K562 (cell line): Measurements from ENCODE around the gene UBA1.

Experiments used
- POLR2A ChIP-seq: fragments of 450-650 bp; conservative IDR thresholded peaks from 2 replicates; pipeline ENCODE4 v1.6.1; 2016
- POLR2AphosphoS5 ChIP-seq: IDR thresholded peaks from 2 replicates; pipeline ENCODE4 v1.6.1; 2011; ENCODE audit warnings: mild to moderate bottlenecking, low read depth, low read length, moderate library complexity; ENCODE audit not compliant: control insufficient read depth, insufficient read depth
- REST ChIP-seq, 2 experiments: fragments of 450-650 bp; formaldehyde crosslinking in 1 of 2; IDR thresholded peaks; 2 replicates each; pipeline versions ENCODE4 v1.4.0 to v1.6.1; 2014 to 2020; ENCODE audit warnings: mild to moderate bottlenecking in 2 of 2, borderline replicate concordance in 1 of 2, low read depth in 1 of 2
- SMARCE1 ChIP-seq: fragments of 450-650 bp; IDR thresholded peaks from 2 replicates; pipeline ENCODE4 v1.7.1; 2016; ENCODE audit warnings: mild to moderate bottlenecking
- SNRNP70 ChIP-seq: fragments of 200-400 bp; formaldehyde crosslinking; optimal IDR thresholded peaks from 2 replicates; pipeline ENCODE3; 2017; ENCODE audit warnings: low read depth, low read length
- SRSF7 ChIP-seq: fragments of 200-400 bp; formaldehyde crosslinking; optimal IDR thresholded peaks from 2 replicates; pipeline ENCODE3; 2017; ENCODE audit warnings: mild to moderate bottlenecking, low read depth, low read length
- ZNF449 ChIP-seq: fragments of 250-450 bp; sonication (Bioruptor Pico); IDR thresholded peaks from 2 replicates; pipeline ENCODE4 v1.8.0; 2022; ENCODE audit warnings: moderate library complexity, mild to moderate bottlenecking, inconsistent platforms
- ZNF740 ChIP-seq, 3 experiments: fragments of 200-800 bp in 1 of 3; sonication (Bioruptor generic) in 1 of 3; sonication (generic) in 1 of 3; formaldehyde crosslinking in 1 of 3; IDR thresholded peaks; 2 replicates each; pipeline versions ENCODE4 v1.6.1 to v1.8.0; 2016 to 2022; ENCODE audit warnings: mild to moderate bottlenecking in 2 of 3, missing compliant biosample characterization in 2 of 3, missing genetic modification characterization in 2 of 3, missing genetic modification reagents in 1 of 3

- TF ChIP-seq POLR2A, result no peak
- TF ChIP-seq POLR2AphosphoS5, result no peak
- TF ChIP-seq SRSF7, result no peak
- TF ChIP-seq SMARCE1, result no peak
- no peak for TF ChIP-seq REST (IDR thresholded peaks at IDR 0.05; ENCODE audit: borderline replicate concordance)
- no peak for TF ChIP-seq REST (CRISPR knock-in tag; IDR thresholded peaks at IDR 0.05; ENCODE audit: low read depth)
- no peak for TF ChIP-seq ZNF740 (CRISPR knock-in tag; IDR thresholded peaks at IDR 0.05)
- TF ChIP-seq ZNF740 (tag; IDR thresholded peaks at IDR 0.05), result no peak
- no peak for TF ChIP-seq SNRNP70
- no peak for TF ChIP-seq ZNF449 (CRISPR knock-in tag)
Observed at GRCh38 chrX:47247206-47247998, 53.8 kb downstream of the UBA1 start.
